GM19468 (cell line): ENCODE data around the gene OXTR.
"Not testable (repeated sequence)": the region's sequence is repeated elsewhere in the genome, so short reads cannot be mapped to it uniquely, and the experiment has no call there.

Source experiments
- ATAC-seq: cut with Tn5 transposase; IDR thresholded peaks from one replicate; pipeline ENCODE4 v1.9.1; 2021; ENCODE audit warnings: mild to moderate bottlenecking, moderate library complexity, moderate number of reproducible peaks; ENCODE audit not compliant: unreplicated experiment; ENCODE audit errors: extremely low read depth

OXTR gene

DNA sequence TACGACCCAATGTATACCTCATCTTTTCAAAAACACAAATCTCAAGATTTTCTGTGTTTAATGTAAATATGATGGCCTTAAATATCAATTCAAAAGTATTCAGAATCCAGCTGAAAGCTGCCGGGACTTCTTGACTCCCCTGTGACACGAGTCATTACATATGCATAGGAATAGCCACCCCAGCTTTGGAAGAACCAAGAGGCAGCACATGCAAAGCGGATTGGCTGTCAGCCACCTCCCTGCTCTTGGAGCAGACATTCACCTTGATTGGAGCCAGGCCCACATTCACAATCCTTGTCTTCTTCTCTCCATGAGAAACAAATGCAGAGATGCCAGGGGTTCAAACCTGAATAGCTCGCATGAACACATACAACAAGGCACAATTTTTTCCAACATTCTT is 46.6 kb downstream of the OXTR start:
- ATAC-seq: no peak

DNA sequence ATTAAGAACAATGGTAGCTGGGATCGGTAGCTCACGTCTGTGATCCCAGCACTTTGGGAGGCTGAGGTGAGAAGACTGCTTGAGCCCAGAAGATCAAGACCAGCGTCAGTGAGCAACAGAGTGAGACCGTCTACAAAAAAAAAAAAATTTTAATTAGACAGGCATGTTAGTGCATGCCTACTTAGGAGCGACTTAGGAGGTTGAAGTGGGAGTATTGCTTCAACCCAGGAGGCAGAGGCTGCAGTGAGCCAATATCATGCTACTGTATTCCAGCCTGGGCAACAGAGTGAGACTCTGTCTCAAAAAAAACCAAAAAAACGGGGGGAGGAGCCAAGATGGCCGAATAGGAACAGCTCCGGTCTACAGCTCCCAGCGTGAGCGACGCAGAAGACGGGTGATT is 53.7 kb downstream of the OXTR start:
- ATAC-seq: not testable (repeated sequence)

DNA sequence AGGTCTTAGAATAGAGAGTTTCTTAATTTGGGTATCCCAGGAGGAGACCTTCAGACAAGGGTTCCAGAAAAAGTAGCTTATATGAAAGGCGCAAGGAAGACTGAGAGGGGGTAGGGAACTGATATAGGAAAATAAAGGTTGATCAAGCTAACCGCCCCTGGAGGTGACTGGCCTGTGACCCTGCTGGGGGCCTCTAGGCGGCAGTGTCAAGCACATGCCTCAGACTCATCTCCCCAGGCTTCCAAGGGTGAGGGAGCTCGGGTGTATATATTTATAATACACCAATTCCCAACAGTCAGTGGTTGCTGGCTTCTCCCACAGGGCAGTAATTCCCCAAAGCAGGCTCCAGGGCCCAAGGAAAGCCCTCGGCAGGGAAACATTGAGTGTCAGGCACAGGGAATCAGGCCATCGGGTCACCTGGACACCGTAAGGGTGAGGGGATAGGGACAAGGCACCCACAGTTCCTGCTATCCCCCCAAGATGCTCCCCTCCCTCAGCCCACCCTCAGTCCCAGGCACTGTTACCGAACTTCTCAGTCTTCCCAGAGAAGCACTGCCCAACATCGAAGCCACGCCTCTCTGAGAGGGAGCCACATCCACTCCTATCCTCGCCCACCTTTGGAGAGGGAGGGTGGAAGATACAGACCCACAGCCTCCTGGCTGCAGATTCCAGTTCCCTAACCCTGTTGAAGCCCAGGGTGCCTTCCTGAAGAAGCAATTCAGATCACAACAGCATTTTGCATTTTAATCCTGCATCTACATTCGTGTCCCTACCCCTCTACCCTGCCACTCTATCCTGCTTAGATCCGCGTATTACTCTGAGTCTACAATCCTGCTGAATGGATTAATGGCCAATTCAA is 55.3 kb downstream of the OXTR start:
- no peak for ATAC-seq

DNA sequence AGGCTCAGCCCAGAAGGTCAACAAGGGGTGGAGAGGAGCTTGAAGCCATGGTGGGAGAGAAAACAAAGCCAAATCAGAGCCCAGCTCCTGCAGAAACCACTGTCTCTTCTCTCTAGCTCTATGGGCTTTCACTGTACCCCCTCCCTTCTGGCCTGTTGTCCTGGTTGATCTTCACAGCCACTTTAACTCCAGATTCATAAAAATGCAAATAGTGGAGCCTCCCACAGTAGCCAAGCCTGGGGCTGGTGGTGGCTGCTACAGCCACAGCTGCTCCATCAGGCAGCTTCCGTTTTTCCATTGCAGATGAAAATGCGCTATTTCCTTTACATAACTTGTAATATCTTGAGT is 56.5 kb downstream of the OXTR start:
- ATAC-seq: no peak

DNA sequence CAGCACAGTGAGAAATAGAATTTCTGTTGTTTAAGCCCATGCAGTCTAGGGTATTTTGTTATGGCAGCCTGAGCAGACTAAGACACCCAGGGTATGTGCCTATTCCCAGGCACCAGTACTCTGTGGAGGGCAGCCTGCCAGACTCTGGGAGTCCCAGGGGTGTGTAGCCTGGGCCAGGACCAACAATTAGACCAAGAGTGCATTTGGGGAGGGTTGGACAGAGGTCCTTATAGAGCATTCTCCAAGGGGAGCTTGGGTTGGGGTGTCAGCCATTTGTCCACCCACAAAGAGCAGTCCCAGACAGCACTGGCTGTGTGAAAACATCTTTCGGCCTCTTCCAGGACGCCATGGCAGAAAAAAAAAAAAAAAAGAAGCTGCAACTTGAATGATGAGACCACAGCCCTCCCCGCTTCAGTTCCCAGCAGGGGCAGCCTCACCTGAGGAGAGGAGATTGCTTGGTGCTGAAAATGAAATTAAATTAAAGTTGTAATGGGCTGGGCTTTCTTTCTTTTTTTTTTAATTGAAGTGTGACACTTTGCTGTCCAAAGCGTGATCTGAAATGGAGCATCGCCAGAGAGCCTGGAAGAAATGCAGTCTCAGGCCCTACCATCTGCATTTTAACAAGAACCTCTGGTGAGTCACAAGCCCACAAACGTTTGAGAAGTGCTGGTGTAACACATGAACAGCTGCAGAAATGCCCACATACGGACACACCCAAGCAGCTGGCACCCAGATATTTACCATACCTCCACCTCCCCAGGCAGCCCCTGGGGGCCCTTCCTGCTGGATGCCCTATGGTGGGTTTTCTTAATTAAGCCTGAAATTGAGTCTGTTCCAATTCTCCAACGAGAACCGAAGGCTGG is 57.1 kb downstream of the OXTR start:
- ATAC-seq: no peak

DNA sequence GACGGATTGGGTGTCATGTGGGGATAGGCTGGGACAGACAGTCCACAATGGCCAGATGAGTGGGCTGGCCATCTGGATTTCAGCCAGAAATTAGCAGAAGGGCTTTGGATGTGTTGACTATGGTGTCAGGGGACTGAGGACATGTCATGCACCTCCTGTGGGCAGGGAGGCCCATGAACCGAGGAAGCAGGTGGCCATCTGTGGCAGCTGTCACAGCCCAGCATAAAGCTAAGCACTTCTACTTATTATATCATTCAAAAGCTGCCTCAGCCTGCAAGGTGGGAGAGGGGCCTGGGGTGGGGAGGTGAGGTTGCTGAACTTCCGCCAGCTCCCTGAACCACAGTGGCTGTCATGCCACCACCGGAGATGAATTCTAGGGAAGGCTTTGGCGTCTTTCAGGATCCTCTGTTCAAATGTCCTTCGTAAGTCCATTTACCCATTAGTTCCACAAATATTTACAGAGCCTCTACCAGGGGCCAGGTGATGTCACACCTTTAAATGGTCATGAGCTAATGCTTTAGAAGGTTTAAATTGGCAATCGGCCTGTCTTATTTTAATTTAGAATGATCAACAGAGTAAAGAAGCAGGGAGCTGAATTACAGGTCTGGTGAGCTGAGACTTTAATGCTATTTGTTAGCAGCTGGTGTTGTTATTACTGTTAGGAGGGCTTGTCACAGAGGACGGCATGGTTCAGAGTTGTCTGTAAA is 59.5 kb downstream of the OXTR start:
- ATAC-seq: no peak

DNA sequence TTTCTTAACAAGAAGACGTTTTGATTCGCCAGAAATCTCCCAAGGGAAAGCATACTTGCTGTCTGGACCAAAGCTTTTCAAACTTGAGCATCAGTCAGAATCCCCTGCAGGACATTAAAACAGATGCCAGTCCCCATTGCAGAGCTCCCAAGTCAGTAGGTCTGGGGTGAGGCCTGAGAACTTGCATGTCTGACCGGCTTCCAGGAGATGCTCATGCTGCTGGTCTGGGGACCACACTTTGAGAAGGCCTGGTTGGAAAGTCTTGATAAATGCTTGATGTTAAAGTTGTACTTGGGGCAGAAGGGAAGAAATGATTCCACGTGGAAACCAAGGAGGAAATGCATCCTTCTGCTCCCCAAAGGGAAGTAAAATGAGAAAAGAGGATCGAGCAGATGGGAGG is 60.1 kb downstream of the OXTR start:
- no peak for ATAC-seq

DNA sequence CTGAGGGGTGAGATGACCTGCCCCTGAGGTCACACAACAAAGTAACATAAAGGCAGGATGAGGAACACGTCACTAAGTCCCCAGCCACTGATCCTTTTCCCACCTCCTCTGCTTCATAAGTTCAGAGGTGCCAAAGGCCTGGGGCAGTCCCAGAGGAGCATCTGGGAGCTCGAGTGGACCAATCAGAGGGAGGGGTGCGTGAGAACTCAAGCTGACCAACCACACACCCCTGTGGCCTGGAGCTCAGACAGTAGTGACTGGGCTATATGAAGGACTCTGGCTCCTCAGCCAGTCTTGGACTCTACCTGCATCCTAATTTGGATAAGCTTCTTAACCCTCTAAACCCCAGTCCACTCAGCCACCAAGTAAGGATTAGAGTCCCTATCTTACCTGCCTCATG is 63.8 kb downstream of the OXTR start:
- ATAC-seq: no peak

DNA sequence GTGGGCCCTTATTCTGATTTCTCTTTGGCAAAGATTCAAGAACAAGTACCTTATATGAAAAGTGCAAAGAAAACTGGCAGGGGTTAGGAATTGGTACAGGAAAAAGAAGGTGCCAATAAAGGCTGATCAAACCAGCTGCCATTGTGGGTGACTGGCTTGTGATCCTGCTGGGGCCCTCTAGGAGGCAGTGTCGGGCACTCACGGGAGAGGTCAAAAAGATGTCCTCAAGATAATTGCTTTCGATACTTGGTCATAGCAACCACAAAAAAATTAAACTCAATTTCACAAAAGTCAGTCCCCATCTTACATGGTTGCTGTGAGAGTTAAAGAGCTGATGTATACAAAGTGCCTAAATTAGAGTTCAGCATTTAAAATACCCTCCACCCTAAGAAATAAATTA is 66.9 kb downstream of the OXTR start:
- ATAC-seq: no peak
